GM19463 (cell line): ENCODE results near the gene CGRRF1.

Experiments
- ATAC-seq: cut with Tn5 transposase; IDR thresholded peaks from one replicate; pipeline ENCODE4 v1.9.1; 2021; ENCODE audit warnings: mild to moderate bottlenecking, moderate library complexity; ENCODE audit not compliant: unreplicated experiment

CGRRF1 gene

GRCh38 chr14:54489318-54489683 lies 20.4 kb upstream of the CGRRF1 start:
- no peak for ATAC-seq

GRCh38 chr14:54489731-54490444 lies 19.8 kb upstream of the CGRRF1 start:
- no peak for ATAC-seq

DNA sequence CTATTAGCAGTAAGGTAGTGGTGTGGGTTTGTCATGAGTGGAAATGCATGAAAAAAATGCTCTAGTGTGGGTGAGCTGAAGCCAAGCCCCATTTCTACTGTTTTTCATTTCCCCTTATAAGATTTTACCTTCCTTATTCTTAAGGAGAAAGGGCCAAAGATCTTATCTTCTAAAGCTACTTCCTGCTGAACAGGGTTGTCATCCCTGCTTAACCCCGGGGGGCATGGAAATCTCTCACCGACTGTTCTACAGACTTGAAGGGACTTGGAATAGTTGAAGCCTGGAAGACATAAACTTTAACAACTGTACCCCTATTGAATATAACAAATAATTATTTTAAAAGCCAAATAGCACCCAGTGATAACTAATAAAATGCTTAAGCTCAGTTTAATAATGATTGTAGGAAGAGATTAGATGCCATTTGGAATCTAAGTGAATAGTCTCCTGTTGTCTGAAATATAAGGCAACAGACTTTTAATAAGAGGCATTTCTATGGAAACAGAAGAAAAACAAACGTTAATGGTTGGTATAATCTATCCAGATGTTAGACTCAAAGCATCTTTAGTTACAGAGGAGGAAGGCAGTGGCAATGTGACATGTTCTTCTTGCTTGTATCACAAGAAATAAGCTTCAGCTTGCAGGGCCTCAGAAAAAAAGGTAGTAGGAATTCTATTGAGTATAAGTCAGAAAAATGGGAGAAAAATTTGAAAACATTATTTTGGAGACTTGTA lies 19.1 kb upstream of the CGRRF1 start:
- ATAC-seq = no peak

GRCh38 chr14:54493293-54493692 lies 16.4 kb upstream of the CGRRF1 start:
- no peak for ATAC-seq

GRCh38 chr14:54497224-54497623 lies 12.5 kb upstream of the CGRRF1 start:
- ATAC-seq = no peak

- no peak for ATAC-seq
These were observed 11.6 kb upstream of the CGRRF1 start for GRCh38 chr14:54498095-54498531.

DNA sequence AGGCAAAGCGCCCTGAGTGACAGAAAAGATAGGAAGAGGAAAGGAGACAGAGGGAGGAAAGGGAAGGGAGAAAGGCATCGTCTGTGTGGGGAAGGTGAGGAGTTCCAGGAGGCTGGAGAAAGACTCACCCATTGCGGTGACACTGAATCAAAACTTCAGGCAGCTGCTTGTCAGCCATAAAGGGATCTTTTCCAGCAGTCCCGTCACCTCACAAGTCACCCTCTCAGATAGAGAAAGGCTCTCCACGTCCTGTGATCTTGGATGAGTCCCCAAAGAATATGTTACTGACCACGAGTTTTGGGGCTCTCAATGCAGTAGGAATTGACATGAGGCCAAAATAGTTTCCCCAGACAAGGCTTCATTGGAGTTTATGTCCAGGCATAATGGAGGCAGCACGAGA lies 11.1 kb upstream of the CGRRF1 start:
- no peak for ATAC-seq

GRCh38 chr14:54500744-54501143 lies 9.0 kb upstream of the CGRRF1 start:
- no peak for ATAC-seq

- no peak for ATAC-seq
These were observed 8.2 kb upstream of the CGRRF1 start for GRCh38 chr14:54501480-54501879.

- no peak for ATAC-seq
These were observed 7.1 kb upstream of the CGRRF1 start for GRCh38 chr14:54502602-54503001.

- ATAC-seq = no peak
These were observed 6.2 kb upstream of the CGRRF1 start for GRCh38 chr14:54503486-54503885.

- ATAC-seq = no peak
These were observed 2.7 kb downstream of the CGRRF1 start for GRCh38 chr14:54512393-54512792.

DNA sequence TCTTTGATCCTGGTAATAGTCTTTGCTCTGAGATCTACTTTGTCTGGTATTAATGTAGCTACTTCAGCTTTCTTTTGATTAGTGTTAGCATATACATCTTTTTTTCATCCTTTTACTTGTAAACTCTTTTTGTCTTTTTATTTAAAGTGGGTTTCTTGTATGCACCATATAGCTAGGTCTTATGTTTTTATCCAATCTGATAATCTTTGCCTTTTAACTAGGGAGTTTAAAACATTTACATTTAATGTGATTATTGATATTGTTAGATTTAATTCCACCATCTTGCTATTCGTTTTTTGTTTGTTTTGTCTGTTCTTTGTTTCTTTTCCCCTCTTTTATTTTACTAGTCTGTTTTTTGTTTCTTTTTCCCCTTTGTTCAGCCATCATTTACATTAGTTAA lies 6.0 kb downstream of the CGRRF1 start:
- ATAC-seq = no peak

- no peak for ATAC-seq
These were observed 7.0 kb downstream of the CGRRF1 start for GRCh38 chr14:54516709-54517108.

GRCh38 chr14:54524410-54524809 lies 14.7 kb downstream of the CGRRF1 start:
- ATAC-seq = no peak

DNA sequence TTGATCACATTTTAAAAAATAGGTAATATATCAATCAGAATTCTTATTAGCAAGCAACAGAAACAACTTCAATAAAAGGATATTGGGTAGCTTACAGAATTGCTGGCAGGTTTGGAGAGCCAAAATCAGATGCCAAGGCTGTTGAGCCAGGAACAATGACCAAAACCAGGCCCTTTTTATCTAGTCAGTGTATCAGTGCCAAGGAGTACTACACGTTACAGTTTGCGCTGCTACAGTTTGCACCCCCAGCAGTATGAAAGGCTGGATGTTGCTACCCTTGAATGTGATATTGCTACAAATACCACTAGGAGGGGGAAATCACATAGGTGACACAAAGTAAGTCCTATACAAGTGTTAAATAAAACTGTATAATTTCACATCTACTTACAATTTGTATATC lies 19.3 kb downstream of the CGRRF1 start:
- ATAC-seq = no peak

GRCh38 chr14:54529811-54530210 lies 20.1 kb downstream of the CGRRF1 start:
- no peak for ATAC-seq

GRCh38 chr14:54532111-54533012 lies 22.7 kb downstream of the CGRRF1 start:
- ATAC-seq = peak; percentile 96

DNA sequence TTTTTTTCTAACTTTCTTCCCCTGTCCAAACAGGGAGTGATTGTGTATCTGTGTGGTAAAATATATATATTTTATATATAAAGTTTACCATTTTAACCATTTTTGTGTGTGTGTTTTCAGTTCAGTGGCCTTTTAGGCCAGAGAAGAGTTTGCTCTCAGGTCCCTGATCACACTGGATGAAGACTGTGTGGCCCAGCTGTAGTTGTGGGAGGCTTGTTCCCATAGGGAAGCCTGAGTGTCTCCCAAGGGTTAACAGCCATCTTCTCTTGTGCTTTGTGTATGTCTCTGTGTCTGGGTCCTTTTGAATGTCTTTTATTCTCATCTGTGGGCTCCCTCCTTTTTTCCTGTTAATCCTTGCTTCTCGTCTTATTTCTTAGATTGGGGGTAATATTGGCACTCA lies 23.4 kb downstream of the CGRRF1 start:
- no peak for ATAC-seq

GRCh38 chr14:54535126-54535525 lies 25.4 kb downstream of the CGRRF1 start:
- no peak for ATAC-seq

- no peak for ATAC-seq
These were observed 25.9 kb downstream of the CGRRF1 start for GRCh38 chr14:54535646-54536045.

DNA sequence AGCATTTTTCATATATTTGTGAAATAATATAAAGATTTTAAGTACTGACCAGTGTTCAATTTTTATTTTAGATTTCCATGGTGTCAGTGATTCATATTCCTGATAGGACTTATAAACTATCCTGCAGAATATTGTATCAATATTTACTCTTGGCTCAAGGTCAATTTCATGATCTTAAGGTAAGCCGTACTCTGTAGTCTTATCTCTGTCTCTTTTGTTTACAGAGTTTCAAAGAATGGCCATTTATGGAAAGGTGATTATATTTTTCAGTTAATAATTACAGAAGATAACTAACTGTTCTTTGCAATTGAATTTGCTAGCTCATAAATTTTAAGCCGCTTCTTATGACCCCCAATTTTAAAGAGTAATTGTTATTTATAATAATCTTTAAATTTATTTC lies 27.9 kb downstream of the CGRRF1 start:
- ATAC-seq = no peak
